Hepatocyte (in vitro differentiated cells): Measurements from ENCODE around the gene KCNQ1. TPM values are rescaled to one million over a fixed set of nuclear protein-coding genes. Genes with fewer than 3 reads are reported as not detected.
A peak's percentile ranks its signal among the peaks of the same experiment; 100 is the strongest.

Source experiments
- DNase-seq: peaks from one replicate; pipeline ENCODE4 v3.0.0-alpha.2; 2016; ENCODE audit warnings: low spot score
- H2AFZ ChIP-seq: fragments of 200-600 bp; sonication (generic); 2 replicates; pipeline ENCODE4 v1.6.0; 2016; ENCODE audit warnings: antibody characterized with exemption, mild to moderate bottlenecking
- H3K27ac ChIP-seq: fragments of 200-600 bp; sonication (generic); 2 replicates; pipeline ENCODE4 v1.5.1; 2016; ENCODE audit warnings: mild to moderate bottlenecking
- H3K27me3 ChIP-seq: fragments of 200-600 bp; sonication (generic); 2 replicates; pipeline ENCODE4 v1.6.1; 2016
- H3K36me3 ChIP-seq: fragments of 200-600 bp; sonication (generic); replicated peaks from 2 replicates; pipeline ENCODE4 v1.5.1; 2016; ENCODE audit warnings: low read depth; ENCODE audit not compliant: insufficient read depth
- H3K4me1 ChIP-seq: fragments of 200-600 bp; sonication (generic); 2 replicates; pipeline ENCODE4 v1.5.1; 2016; ENCODE audit warnings: mild to moderate bottlenecking, moderate library complexity; ENCODE audit not compliant: insufficient read depth
- H3K4me2 ChIP-seq: fragments of 200-600 bp; sonication (generic); 2 replicates; pipeline ENCODE4 v1.6.0; 2016
- H3K4me3 ChIP-seq: fragments of 200-600 bp; sonication (generic); 2 replicates; pipeline ENCODE4 v1.5.1; 2016; ENCODE audit warnings: mild to moderate bottlenecking
- H3K79me2 ChIP-seq: fragments of 200-600 bp; sonication (generic); 2 replicates; pipeline ENCODE4 v1.6.0; 2017; ENCODE audit warnings: mild to moderate bottlenecking
- H3K9me2 ChIP-seq: fragments of 200-600 bp; sonication (generic); replicated peaks from 2 replicates; pipeline ENCODE4 v1.6.0; 2017; ENCODE audit warnings: mild to moderate bottlenecking; ENCODE audit not compliant: insufficient read depth
- H3K9me3 ChIP-seq: fragments of 200-600 bp; sonication (generic); 2 replicates; pipeline ENCODE4 v1.5.1; 2016; ENCODE audit warnings: low read depth, mild to moderate bottlenecking
- H4K20me1 ChIP-seq: fragments of 200-600 bp; sonication (generic); 2 replicates; pipeline ENCODE4 v1.6.0; 2016; ENCODE audit warnings: mild to moderate bottlenecking; ENCODE audit not compliant: insufficient read depth, poor library complexity, severe bottlenecking
- EZH2 ChIP-seq: fragments of 200-600 bp; sonication (generic); IDR thresholded peaks from 2 replicates; pipeline ENCODE4 v1.6.1; 2016; ENCODE audit warnings: antibody characterized with exemption, mild to moderate bottlenecking, borderline replicate concordance
- EZH2phosphoT487 ChIP-seq: fragments of 200-600 bp; sonication (generic); IDR thresholded peaks from one replicate; pipeline ENCODE4 v1.6.1; 2018; ENCODE audit warnings: antibody characterized with exemption, mild to moderate bottlenecking, low read depth, moderate library complexity; ENCODE audit not compliant: unreplicated experiment, severe bottlenecking
- WGBS: methylation state at CpG from one replicate; pipeline ENCODE4 v1.1.6; 2016; ENCODE audit warnings: low lambda C conversion rate; ENCODE audit errors: missing lambda C conversion rate; 5-methylcytosine and 5-hydroxymethylcytosine counted together
- polyA plus RNA-seq: library from polyadenylated mRNA; unstranded; fragments of >200 nt; fragmentation: Nextera tagmentation; extraction: Ambion mirVana; gene quantifications from 2 replicates; pipeline ENCODE4 v1.2.1, GENCODE V29; 2016
- total RNA-seq: library from RNA; depleted of rRNA; stranded (reverse); fragments of >200 nt; gene quantifications from 2 replicates; pipeline ENCODE4 v1.2.3, GENCODE V29; 2014
- TF ChIP-seq, protein P1 (sequence below): fragments of 200-600 bp; sonication (generic); IDR thresholded peaks from 2 replicates; pipeline ENCODE4 v1.5.1; 2016; ENCODE audit warnings: antibody characterized with exemption, mild to moderate bottlenecking; ENCODE audit not compliant: poor library complexity

The KCNQ1 gene
- total and polyA plus RNA-seq, 2 experiments from 2014 or later: 1.8 to 6.4 TPM

DNA sequence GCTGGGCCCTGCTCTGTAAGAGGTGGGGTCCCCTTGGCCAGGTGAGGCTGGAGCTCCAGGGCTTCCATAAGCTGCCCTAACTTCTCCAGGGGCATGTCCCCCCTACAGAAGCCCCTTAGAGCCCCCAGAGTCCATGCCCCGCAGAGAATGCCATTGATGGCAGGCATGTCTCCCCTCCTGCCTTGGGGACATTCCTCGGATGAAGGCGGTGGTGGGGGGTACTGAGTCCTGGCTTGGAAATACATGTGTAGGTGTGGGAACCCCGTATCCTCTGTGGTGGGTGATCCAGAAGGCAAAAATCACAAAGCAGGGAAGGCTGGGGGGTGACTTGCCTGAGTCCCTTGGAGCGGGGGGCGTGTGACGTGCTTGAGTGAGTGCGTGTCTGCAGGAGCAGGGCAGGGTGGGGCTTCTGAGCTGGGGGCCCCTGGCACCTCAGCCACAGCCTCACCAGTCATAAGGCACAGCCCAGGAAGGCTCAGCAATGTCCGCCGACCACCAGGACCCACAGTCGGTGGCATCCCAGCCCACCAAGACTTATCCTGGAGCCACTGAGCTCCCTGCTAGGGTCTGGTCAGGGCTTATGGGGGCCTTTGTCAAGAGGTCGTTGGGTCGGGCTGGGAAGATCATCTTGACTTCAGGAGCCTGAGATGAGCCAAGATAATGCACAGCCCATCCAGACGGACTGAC is 324.7 kb downstream of the KCNQ1 start:
- Histone ChIP-seq H2AFZ (no peak overlapping the region), H3K4me2 (no peak overlapping the region), H3K4me1 (no peaks in the 10 kb centered on the region), H3K9me3 (no peaks in the 10 kb centered on the region), H3K4me3 (no peak overlapping the region), H3K27me3 (peaks cover 3% of the 10 kb centered on the region), H4K20me1 (no peaks in the 10 kb centered on the region), H3K79me2 (no peaks in the 10 kb centered on the region), H3K9me2 (no peaks in the 10 kb centered on the region), H3K36me3 (no peaks in the 10 kb centered on the region), H3K27ac (no peak overlapping the region)
- DNase-seq: peak; percentile 2
- 90% methylated on average over 14 of the region's 14 CpGs for WGBS
- TF ChIP-seq, protein P1, sequence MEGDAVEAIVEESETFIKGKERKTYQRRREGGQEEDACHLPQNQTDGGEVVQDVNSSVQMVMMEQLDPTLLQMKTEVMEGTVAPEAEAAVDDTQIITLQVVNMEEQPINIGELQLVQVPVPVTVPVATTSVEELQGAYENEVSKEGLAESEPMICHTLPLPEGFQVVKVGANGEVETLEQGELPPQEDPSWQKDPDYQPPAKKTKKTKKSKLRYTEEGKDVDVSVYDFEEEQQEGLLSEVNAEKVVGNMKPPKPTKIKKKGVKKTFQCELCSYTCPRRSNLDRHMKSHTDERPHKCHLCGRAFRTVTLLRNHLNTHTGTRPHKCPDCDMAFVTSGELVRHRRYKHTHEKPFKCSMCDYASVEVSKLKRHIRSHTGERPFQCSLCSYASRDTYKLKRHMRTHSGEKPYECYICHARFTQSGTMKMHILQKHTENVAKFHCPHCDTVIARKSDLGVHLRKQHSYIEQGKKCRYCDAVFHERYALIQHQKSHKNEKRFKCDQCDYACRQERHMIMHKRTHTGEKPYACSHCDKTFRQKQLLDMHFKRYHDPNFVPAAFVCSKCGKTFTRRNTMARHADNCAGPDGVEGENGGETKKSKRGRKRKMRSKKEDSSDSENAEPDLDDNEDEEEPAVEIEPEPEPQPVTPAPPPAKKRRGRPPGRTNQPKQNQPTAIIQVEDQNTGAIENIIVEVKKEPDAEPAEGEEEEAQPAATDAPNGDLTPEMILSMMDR: no peak
- no peak for TF ChIP-seq EZH2
- no peak for TF ChIP-seq EZH2phosphoT487

DNA sequence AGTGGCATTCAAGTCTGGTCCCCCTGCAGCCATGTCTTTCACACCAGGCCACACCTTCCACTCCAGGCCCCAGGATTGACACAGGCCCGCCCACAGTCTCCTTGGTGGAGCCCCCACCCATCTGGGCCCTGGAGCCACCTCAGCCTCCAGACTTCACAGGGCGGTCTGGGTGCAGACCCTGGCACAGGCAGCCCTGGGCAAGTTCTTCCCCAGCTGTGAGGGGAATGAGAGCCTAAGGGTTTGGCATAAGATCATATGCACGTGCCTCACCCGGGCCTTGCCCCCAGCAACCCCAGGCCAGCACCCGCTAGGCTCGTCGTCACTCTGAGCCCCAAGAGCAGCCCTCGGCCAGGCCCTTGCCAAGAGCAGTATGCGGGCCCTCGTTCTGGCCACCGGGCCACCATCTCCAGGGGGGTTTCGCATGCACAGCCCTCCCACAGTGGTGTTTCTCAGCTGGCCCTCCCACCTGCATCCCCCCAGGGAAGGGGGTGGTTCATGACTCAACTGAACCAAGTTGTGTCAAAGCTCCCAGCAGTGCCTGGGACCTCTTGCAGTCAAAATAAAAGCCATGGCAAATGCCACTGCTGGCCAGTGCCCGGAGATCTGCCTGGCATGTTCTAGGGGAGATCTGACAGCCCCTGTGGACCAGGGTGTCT is 325.4 kb downstream of the KCNQ1 start:
- TF ChIP-seq, protein P1: no peak
- no peak for TF ChIP-seq EZH2
- no peak for TF ChIP-seq EZH2phosphoT487
- DNase-seq: peak; percentile 2
- H3K4me2 ChIP-seq: no peak overlapping the region
- H3K27me3 ChIP-seq: peaks cover 3% of the 10 kb centered on the region
- H3K79me2 ChIP-seq: no peaks in the 10 kb centered on the region
- no peak overlapping the region for H3K4me3 ChIP-seq
- WGBS: 94% methylated on average over 13 of the region's 13 CpGs
- H2AFZ ChIP-seq: no peak overlapping the region
- H3K9me2 ChIP-seq: no peaks in the 10 kb centered on the region
- no peaks in the 10 kb centered on the region for H3K9me3 ChIP-seq
- no peaks in the 10 kb centered on the region for H4K20me1 ChIP-seq
- no peak overlapping the region for H3K27ac ChIP-seq
- H3K4me1 ChIP-seq: no peaks in the 10 kb centered on the region
- no peaks in the 10 kb centered on the region for H3K36me3 ChIP-seq

DNA sequence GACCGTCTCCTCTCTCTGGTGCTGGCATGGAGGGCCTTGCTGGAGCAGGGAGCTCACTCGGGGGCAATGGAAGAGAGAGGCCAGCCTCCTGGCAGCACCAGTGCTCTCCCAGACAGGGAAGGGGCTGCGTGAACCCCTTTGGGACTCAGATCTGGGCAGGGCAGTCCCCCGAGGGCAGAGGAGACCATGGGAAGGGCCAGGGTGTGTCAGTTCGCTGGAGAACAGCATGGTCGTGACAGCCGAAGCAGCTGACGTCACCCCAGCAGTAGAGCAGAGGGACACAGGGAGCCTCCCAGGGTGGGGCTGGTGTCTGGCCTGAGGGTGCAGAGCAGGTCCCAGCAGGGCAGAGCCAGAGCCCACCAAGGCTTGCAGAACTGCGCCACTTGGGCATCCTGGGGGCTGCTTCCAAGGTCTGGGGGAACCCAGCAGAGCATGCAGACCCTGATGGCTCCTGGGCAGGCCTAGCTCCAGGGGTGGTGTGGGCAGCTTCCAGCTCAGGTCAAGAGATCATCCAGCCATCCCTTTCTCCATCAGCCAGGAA is 326.0 kb downstream of the KCNQ1 start:
- H3K79me2 ChIP-seq: no peaks in the 10 kb centered on the region
- H3K4me3 ChIP-seq: no peak overlapping the region
- no peaks in the 10 kb centered on the region for H3K9me3 ChIP-seq
- no peaks in the 10 kb centered on the region for H3K9me2 ChIP-seq
- no peak overlapping the region for H3K4me2 ChIP-seq
- WGBS: 85% methylated on average over 9 of the region's 9 CpGs
- TF ChIP-seq, protein P1: no peak
- TF ChIP-seq EZH2phosphoT487 (no peak), EZH2 (no peak)
- no peaks in the 10 kb centered on the region for H4K20me1 ChIP-seq
- H3K27me3 ChIP-seq: peaks cover 3% of the 10 kb centered on the region
- no peaks in the 10 kb centered on the region for H3K36me3 ChIP-seq
- DNase-seq: no peak
- H3K4me1 ChIP-seq: no peaks in the 10 kb centered on the region
- H2AFZ ChIP-seq: no peak overlapping the region
- H3K27ac ChIP-seq: no peak overlapping the region
